HG02840 (cell line): ENCODE data around the gene HBD.
"Not testable (repeated sequence)": the region's sequence is repeated elsewhere in the genome, so short reads cannot be mapped to it uniquely, and the experiment has no call there.

Source experiments
- ATAC-seq: cut with Tn5 transposase; IDR thresholded peaks from one replicate; pipeline ENCODE4 v1.9.1; 2021; ENCODE audit warnings: mild to moderate bottlenecking, moderate library complexity, moderate number of reproducible peaks; ENCODE audit not compliant: unreplicated experiment, low FRiP score

The HBD gene

GRCh38 chr11:5254023-5254422, 19.7 kb upstream of the HBD start:
- ATAC-seq: not testable (repeated sequence)

- ATAC-seq: not testable (repeated sequence)
Measured at GRCh38 chr11:5253440-5253839, 19.2 kb upstream of the HBD start.

GRCh38 chr11:5252919-5253265, 18.6 kb upstream of the HBD start:
- ATAC-seq: no peak

GRCh38 chr11:5252192-5252918, 18.1 kb upstream of the HBD start:
- no peak for ATAC-seq

GRCh38 chr11:5251746-5252145, 17.5 kb upstream of the HBD start:
- no peak for ATAC-seq

- ATAC-seq: no peak
Measured at GRCh38 chr11:5250543-5251204, 16.4 kb upstream of the HBD start.

- ATAC-seq: not testable (repeated sequence)
Measured at GRCh38 chr11:5249807-5250396, 15.6 kb upstream of the HBD start, which contains the start of gene HBG1. Gene HBG1 (minus strand): TSS chr11:5249857. CDS start chr11:5249804, 53 bp downstream.

GRCh38 chr11:5248498-5248897, 14.2 kb upstream of the HBD start:
- not testable (repeated sequence) for ATAC-seq

- no peak for ATAC-seq
Measured at GRCh38 chr11:5247472-5248192, 13.3 kb upstream of the HBD start.

- ATAC-seq: no peak
Measured at GRCh38 chr11:5246772-5247471, 12.6 kb upstream of the HBD start.

- ATAC-seq: no peak
Measured at GRCh38 chr11:5245155-5245554, 10.9 kb upstream of the HBD start.

GRCh38 chr11:5243816-5244180, 9.5 kb upstream of the HBD start:
- ATAC-seq: no peak

- no peak for ATAC-seq
Measured at GRCh38 chr11:5242933-5243815, 8.9 kb upstream of the HBD start.

- no peak for ATAC-seq
Measured at GRCh38 chr11:5242208-5242607, 7.9 kb upstream of the HBD start.

- ATAC-seq: no peak
Measured at GRCh38 chr11:5241458-5241857, 7.2 kb upstream of the HBD start.

GRCh38 chr11:5240458-5240857, 6.2 kb upstream of the HBD start:
- ATAC-seq: no peak

- no peak for ATAC-seq
Measured at GRCh38 chr11:5240056-5240455, 5.8 kb upstream of the HBD start.

GRCh38 chr11:5239046-5239445, 4.8 kb upstream of the HBD start:
- ATAC-seq: no peak

GRCh38 chr11:5238486-5238885, 4.2 kb upstream of the HBD start:
- no peak for ATAC-seq

- no peak for ATAC-seq
Measured at GRCh38 chr11:5237420-5237819, 3.1 kb upstream of the HBD start.
